CD4-positive, alpha-beta T cell treated with Interferon alpha-2 for 1 hour (primary cell): ENCODE data around the gene SIX1.

Source experiments
- DNase-seq, 2 donors: peaks; one replicate each; pipeline ENCODE4 v3.0.0-alpha.2; 2020 to 2022

Gene SIX1

GRCh38 chr14:60648934-60649874 lies at the start of gene SIX1:
SIX1 (minus strand) TSS chr14:60649477; CDS start chr14:60649189, 288 bp downstream.
- peak in 1 of 2 donors; percentile 10 for DNase-seq

- DNase-seq: no peak
Observed at GRCh38 chr14:60695327-60695726, 46.0 kb upstream of the SIX1 start.

- DNase-seq: no peak
Observed at GRCh38 chr14:60691383-60692113, 42.3 kb upstream of the SIX1 start.

- DNase-seq: no peak
Observed at GRCh38 chr14:60686865-60687264, 37.6 kb upstream of the SIX1 start.

GRCh38 chr14:60684203-60684602 lies 34.9 kb upstream of the SIX1 start:
- DNase-seq: no peak

- no peak for DNase-seq
Observed at GRCh38 chr14:60681271-60681670, 32.0 kb upstream of the SIX1 start.

DNA sequence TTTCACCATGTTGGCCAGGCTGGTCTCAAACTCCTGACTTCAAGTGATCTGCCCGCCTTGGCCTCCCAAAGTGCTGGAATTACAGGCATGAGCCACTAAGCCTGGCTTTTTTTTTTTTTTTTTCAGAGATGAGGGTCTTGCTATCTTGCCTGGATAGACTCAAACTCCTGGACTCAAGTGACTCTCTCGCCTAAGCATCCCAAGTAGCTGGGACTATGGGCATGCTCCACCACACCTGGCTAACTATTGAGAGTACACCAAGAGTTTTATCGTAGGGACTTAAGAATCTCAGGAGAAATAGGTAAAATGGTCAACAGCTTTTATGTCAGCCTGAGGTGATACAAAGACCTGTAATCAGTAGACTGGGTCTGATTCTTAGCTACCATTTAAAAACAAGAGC lies 31.2 kb upstream of the SIX1 start:
- no peak for DNase-seq

DNA sequence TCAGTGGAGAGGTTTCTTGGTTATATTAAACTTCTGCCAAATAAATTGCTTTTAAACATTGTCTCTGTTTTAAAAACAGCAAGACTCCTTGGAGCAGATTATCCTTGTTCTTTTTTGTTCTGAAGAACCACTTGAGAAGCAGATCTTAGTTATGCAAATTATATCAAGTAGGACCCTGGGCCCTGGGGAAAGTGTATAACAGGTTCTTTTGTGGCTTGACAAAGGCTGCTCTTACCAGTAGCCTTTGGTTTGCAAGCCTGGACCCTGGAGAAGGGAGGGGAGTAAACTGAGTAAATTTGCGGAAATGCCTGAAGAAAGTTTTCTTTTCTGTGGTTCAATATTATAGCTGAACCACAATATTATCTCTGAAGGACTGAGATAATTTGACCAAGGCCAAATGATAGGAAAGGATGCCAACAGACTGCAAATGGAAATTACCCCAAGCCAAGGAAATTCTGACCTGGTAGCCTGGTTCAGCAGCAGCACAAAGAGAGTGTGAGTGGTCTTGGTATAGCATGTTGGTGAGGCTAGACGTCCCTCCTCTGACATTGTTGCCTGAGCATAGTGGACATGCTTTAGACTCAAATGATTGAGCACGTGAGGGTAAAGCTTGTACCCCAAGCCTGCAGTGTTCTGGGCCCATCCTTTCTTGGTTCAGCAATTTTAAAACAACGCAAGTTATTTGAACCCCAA lies 30.4 kb upstream of the SIX1 start:
- no peak for DNase-seq

GRCh38 chr14:60677701-60678100 lies 28.4 kb upstream of the SIX1 start:
- DNase-seq: no peak

GRCh38 chr14:60670989-60671388 lies 21.7 kb upstream of the SIX1 start:
- DNase-seq: no peak

- DNase-seq: no peak
Observed at GRCh38 chr14:60668431-60669112, 19.3 kb upstream of the SIX1 start.

DNA sequence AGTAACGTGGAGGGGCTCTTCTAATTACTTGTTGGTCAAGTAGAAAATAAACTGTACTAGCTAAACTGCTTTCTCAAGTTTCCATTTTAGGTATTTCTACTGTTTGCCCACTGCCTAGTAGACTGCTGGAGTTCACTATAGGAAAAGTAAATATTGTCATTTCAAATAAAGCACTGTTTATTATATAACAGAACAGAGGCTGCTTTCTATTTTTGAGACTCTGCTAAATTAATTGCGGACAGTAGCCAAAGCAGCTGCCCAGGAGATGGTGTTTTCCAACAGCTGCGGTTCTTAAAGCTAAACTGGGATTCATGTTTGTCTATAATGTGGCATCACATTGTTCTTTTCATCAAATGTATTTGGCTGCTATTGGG lies 15.9 kb upstream of the SIX1 start:
- DNase-seq: no peak

DNA sequence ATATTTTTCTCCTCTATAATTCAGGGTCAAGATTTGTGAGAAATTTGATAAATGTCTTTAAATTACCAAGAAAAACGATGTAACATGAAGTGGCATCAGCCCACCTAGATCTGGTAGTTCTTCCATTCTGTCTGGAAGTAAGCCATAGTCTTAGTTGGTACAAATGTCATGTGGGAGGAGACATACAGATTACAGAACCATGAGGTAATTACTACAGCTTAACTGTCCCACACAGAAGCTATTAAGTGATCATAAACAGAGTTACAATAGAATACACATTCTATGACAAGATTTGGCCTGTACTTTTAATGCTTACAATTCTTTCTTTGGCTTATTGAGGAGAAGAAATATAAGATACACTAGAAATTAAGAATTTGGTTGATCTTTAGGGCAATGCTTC lies 13.7 kb upstream of the SIX1 start:
- no peak for DNase-seq

DNA sequence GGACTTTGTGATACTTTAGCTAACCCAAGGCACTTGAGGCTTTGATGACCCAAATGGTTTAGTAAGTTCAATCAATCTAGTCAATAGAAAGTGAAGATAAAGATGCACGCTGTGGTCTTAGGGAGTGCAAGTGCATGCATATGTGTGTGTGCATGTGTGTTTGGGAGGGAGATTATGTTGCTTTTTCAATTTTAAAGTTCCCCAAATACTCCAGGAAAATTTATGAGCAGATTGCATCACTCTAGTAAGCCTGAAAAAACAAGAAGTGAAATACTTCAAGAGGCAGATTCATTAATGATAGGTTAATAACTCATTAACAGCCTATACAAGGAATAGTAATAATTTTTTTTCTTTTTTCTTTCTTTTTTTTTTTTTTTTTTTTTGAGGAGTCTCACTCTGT lies 12.4 kb upstream of the SIX1 start:
- no peak for DNase-seq

GRCh38 chr14:60658909-60659585 lies 9.8 kb upstream of the SIX1 start:
- DNase-seq: no peak

DNA sequence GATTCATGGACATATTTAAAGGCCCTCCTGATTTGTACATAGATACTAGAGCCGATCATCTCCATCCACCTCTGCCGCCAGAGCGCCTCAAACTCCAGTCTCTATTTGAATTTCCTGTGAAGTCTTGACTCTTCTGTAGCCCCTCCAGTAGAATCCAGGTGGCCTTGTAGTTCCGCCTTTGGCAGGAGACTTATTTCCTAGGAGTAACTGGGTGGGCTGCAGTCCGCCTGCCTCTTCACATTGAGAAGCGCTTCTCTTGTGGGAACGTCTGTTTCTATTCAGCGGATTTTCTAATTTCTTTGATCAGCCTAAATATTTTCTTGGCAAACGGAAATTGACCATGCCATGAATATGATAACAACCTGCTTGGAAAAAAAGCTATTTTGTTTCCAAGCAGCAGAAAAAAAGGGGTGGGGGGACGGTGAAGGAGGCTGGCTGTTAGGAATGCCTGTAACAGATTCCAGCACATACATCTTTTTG lies 9.0 kb upstream of the SIX1 start:
- no peak for DNase-seq

GRCh38 chr14:60657456-60658210 lies 8.4 kb upstream of the SIX1 start:
- DNase-seq: no peak

DNA sequence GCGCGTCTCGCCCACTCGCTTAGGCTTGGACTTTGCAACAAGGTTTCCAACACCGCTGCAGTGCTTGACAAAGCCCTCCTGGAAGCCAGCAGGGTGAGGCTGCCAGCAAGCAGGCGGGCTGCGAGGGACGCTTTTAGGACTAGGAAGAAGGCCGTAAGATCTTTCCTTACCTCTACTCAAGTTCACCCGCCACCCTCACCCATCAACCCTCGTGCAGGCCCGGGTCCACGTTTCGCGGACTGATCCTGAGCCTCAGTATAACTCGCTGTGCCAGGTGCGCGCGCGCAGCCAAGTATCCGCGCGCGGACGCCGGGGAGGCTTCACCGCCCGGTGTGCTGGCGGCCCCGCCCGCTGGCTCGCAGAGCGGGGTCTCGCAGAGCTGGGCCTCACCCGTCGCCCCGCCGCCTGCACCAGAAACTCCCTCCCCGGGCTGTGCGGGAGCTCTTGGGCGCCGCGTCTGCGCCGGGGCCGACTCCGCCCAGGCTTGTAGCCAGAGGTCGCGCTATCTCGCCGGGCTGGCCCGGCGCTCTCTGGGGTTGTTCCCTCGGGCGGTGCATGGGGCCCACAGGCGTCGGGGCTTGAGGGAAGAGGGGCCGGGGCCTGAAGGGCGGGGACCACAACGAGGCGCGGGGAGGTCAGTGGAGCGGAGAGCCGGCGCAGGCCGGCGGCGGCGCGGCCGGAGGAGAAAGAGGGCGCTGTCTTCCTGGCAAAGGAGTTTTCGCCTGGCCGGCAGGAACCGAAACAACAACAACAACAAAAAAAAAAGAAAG lies 7.6 kb upstream of the SIX1 start:
- DNase-seq: peak in 1 of 2 donors; percentile 20

- DNase-seq: no peak
Observed at GRCh38 chr14:60655898-60656685, 6.8 kb upstream of the SIX1 start.
